ENCODE data around the gene NKX2-2.

NKX2-2 gene

DNA sequence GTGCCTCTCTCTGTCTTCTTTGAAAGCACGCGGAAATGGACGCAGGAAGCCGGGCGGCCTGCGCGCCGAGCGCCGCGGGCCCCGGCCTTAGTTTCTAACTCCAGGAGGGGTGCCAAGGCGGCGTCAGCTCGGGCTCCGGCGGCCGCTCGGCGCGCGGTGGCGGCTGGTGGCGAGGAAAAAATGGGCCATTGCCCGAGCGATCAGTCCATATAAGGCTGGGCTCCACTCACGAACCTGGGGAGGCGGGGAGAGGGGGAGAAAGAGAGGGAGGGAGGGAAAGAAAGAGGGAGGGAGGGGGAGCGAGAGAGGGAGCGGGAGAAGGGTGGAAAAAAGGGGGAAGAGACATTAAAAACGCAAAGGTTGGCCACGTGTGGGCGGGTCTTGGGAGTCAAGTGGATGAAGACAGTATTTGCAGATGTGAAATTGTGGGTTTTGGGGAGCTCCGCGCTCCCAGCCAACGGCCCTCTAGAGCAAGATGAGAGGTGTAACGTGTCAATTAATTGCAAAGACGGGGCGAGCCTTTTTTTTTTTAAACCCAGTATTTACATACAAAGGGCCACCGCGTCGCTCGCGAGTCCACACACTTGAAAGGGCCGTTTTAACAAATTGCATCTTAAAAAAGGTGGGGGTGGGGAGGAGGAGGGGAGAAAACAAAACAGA lies at the start of gene NKX2-2:
TSS of gene NKX2-2 (minus strand) at position 184 of the 660 bp plus-strand sequence. CDS start 395 bp downstream, outside the sequence.
- Histone ChIP-seq H3K4me1 (ENCODE audit: control insufficient read depth in 5 of 5, insufficient read depth in 5 of 5, low read length in 5 of 5) (peaks cover 0 to 60% (median 57%) of the 10 kb centered on the region in 5 donors), H3K27me3 (ENCODE audit: control insufficient read depth in 5 of 5, insufficient read depth in 4 of 5, low read length in 5 of 5) (peaks cover 53 to 86% (median 78%) of the 10 kb centered on the region in 5 donors), H3K27ac (ENCODE audit: low read depth, low read length) (no peak within 1 kb of the TSS), H3K36me3 (ENCODE audit: control insufficient read depth in 5 of 5, insufficient read depth in 5 of 5, low read length in 5 of 5) (no peaks in the 10 kb centered on the region), H3K9ac (ENCODE audit: low read length in 5 of 5) (no peak within 1 kb of the TSS), H3K4me3 (ENCODE audit: low read depth in 1 of 5, low read length in 5 of 5) (peak within 1 kb of the TSS in 4 of 5 donors; percentile 17 to 42 (median 36)), H3K9me3 (ENCODE audit: control insufficient read depth in 5 of 5, low read length in 5 of 5) (no peaks in the 10 kb centered on the region)

DNA sequence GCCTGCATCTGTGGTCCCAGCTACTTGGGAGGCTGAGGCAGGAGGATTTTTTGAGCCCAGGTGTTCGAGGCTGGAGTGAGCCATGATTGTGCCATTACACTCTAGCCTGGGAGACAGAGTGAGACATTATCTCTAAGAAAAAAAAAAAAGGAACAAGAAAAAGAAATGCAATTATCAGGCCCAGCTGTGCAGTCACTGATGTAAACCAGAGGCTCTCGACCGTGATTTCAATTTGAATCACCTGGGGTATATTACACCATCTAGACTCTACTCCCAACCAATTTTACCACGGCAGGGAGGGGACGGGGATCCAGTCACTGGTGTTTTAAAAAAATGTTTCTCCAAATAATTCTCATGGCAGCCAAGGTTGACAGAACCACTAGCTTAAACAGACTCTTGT lies 48.8 kb upstream of the NKX2-2 start:
- Histone ChIP-seq H3K27ac (ENCODE audit: low read depth, low read length) (no peak overlapping the region), H3K27me3 (ENCODE audit: control insufficient read depth in 5 of 5, insufficient read depth in 4 of 5, low read length in 5 of 5) (peaks cover 3 to 11% (median 6%) of the 10 kb centered on the region in 5 donors), H3K9me3 (ENCODE audit: control insufficient read depth in 5 of 5, low read length in 5 of 5) (no peaks in the 10 kb centered on the region), H3K4me3 (ENCODE audit: low read depth in 1 of 5, low read length in 5 of 5) (no peak overlapping the region), H3K4me1 (ENCODE audit: control insufficient read depth in 5 of 5, insufficient read depth in 5 of 5, low read length in 5 of 5) (no peaks in the 10 kb centered on the region), H3K36me3 (ENCODE audit: control insufficient read depth in 5 of 5, insufficient read depth in 5 of 5, low read length in 5 of 5) (no peaks in the 10 kb centered on the region), H3K9ac (ENCODE audit: low read length in 5 of 5) (no peak overlapping the region)

DNA sequence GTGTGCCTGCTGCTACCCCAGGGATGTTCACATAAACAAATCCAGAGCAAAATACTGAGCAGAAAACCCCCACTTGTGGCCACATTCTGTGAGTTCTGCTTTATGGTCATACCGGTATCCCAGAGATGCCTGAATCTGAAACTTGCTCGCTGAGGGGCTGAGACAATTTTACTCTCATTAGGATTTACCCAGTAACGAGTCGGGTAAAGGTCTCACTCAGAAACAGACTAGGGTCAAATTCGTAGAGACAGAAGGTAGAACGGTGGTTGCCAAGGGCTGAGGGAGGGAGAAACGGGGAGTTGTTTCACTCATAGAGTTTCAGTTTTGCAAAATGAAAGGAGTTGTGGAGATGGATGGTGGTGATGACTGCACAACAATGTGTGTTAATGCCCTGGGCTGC lies 45.4 kb upstream of the NKX2-2 start:
- Histone ChIP-seq H3K27ac (ENCODE audit: low read depth, low read length) (no peak overlapping the region), H3K27me3 (ENCODE audit: control insufficient read depth in 5 of 5, insufficient read depth in 4 of 5, low read length in 5 of 5) (peaks cover 6 to 13% (median 6%) of the 10 kb centered on the region in 5 donors), H3K9ac (ENCODE audit: low read length in 5 of 5) (no peak overlapping the region), H3K9me3 (ENCODE audit: control insufficient read depth in 5 of 5, low read length in 5 of 5) (no peaks in the 10 kb centered on the region), H3K36me3 (ENCODE audit: control insufficient read depth in 5 of 5, insufficient read depth in 5 of 5, low read length in 5 of 5) (no peaks in the 10 kb centered on the region), H3K4me1 (ENCODE audit: control insufficient read depth in 5 of 5, insufficient read depth in 5 of 5, low read length in 5 of 5) (no peaks in the 10 kb centered on the region), H3K4me3 (ENCODE audit: low read depth in 1 of 5, low read length in 5 of 5) (no peak overlapping the region)

DNA sequence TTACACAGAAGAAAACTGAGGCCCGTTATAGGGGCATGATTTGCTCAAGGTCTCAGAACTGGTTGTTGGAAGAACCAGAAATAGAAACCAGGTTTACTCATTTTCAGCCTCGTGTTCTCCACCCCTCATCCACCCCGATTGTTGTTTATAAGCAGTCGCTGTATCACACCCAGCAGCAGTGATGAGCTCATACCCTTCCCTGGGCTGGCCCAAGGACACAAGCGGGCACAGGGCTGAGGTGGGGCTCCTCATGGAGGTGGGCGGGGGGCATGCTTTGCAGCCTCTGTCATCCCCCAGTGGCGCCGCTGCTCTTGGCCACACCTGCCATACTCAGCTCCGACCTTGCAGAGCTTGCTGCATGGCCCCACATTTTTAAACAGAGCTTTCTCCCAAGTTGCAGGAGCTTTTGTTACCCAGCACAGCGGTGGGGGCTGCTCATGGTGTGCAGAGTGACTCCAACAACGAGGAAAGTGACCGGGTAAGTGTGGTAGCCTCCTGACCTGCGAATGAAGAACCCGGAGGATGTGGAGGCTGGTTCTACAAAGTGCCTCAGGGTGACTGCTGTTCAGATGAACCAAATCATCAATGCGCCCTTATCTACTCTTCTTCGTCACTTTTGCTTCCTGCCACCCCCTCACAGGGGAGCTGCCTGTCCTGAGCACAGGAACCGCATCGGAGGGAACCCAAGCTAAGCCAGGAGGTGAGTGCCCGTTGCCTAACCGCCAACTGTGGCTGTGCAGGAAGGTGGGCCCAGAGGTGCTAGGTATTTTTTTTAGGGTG lies 43.6 kb upstream of the NKX2-2 start:
- no peaks in the 10 kb centered on the region for H3K4me1 ChIP-seq (ENCODE audit: control insufficient read depth in 5 of 5, insufficient read depth in 5 of 5, low read length in 5 of 5)
- H3K27me3 ChIP-seq (ENCODE audit: control insufficient read depth in 5 of 5, insufficient read depth in 4 of 5, low read length in 5 of 5): peaks cover 3 to 13% (median 6%) of the 10 kb centered on the region in 5 donors
- no peaks in the 10 kb centered on the region for H3K36me3 ChIP-seq (ENCODE audit: control insufficient read depth in 5 of 5, insufficient read depth in 5 of 5, low read length in 5 of 5)
- no peak overlapping the region for H3K4me3 ChIP-seq (ENCODE audit: low read depth in 1 of 5, low read length in 5 of 5)
- no peaks in the 10 kb centered on the region for H3K9me3 ChIP-seq (ENCODE audit: control insufficient read depth in 5 of 5, low read length in 5 of 5)
- no peak overlapping the region for H3K27ac ChIP-seq (ENCODE audit: low read depth, low read length)
- H3K9ac ChIP-seq (ENCODE audit: low read length in 5 of 5): no peak overlapping the region

DNA sequence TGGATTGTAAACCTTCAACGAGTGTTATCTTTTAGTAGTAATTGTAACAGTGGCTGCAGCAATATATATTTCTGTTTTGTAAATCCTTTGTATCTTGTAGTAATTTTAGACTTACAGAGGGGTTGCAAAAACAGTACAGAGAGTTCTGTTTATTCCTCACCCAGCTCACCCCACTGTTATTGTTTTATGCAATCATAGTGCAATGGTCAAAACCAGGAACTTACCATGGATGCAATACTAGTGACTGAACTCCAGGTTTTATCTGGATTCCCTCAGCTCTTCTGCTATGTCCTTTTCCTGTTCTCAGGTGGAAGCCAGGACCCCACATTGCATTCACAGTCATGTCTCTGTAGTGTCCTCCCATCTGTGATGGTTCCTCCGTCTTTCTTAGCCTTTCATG lies 42.5 kb upstream of the NKX2-2 start:
- H3K4me1 ChIP-seq (ENCODE audit: control insufficient read depth in 5 of 5, insufficient read depth in 5 of 5, low read length in 5 of 5): no peaks in the 10 kb centered on the region
- H3K27me3 ChIP-seq (ENCODE audit: control insufficient read depth in 5 of 5, insufficient read depth in 4 of 5, low read length in 5 of 5): peaks cover 0 to 7% (median 3%) of the 10 kb centered on the region in 5 donors
- H3K27ac ChIP-seq (ENCODE audit: low read depth, low read length): no peak overlapping the region
- no peaks in the 10 kb centered on the region for H3K36me3 ChIP-seq (ENCODE audit: control insufficient read depth in 5 of 5, insufficient read depth in 5 of 5, low read length in 5 of 5)
- H3K9me3 ChIP-seq (ENCODE audit: control insufficient read depth in 5 of 5, low read length in 5 of 5): no peaks in the 10 kb centered on the region
- no peak overlapping the region for H3K9ac ChIP-seq (ENCODE audit: low read length in 5 of 5)
- no peak overlapping the region for H3K4me3 ChIP-seq (ENCODE audit: low read depth in 1 of 5, low read length in 5 of 5)

DNA sequence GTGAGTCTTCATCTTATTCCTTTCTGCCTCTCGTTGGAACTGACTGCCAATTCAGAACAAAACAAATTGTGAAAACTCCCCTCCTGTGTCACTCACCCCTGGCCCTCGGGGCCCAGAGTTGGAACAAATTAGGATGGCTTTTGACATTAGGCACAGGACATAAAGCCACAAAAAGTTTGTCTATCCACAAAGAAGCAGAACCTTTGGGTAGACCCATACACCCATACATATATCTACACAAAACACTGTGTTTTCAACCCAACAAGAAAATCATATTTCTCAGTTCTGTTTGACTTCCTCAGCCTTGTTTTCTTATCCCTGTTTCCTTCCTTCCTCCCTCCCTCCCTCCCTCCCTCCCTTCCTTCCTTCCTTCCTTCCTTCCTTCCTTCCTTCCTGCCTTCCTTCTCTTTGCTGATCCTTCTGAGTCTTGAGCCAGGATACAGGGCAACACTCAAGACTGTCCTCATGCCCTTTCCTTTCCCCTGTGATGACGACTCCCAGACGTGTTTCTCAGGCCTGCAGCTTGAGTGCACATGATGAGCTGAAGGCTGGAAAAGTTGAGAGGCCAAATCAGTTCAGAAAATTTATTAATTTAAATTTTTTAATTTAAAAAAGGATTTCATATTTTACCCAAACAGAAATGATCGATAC lies 41.7 kb upstream of the NKX2-2 start:
- no peaks in the 10 kb centered on the region for H3K36me3 ChIP-seq (ENCODE audit: control insufficient read depth in 5 of 5, insufficient read depth in 5 of 5, low read length in 5 of 5)
- H3K27ac ChIP-seq (ENCODE audit: low read depth, low read length): no peak overlapping the region
- peaks cover 0 to 7% (median 3%) of the 10 kb centered on the region in 5 donors for H3K27me3 ChIP-seq (ENCODE audit: control insufficient read depth in 5 of 5, insufficient read depth in 4 of 5, low read length in 5 of 5)
- no peak overlapping the region for H3K9ac ChIP-seq (ENCODE audit: low read length in 5 of 5)
- no peaks in the 10 kb centered on the region for H3K4me1 ChIP-seq (ENCODE audit: control insufficient read depth in 5 of 5, insufficient read depth in 5 of 5, low read length in 5 of 5)
- no peaks in the 10 kb centered on the region for H3K9me3 ChIP-seq (ENCODE audit: control insufficient read depth in 5 of 5, low read length in 5 of 5)
- H3K4me3 ChIP-seq (ENCODE audit: low read depth in 1 of 5, low read length in 5 of 5): no peak overlapping the region

DNA sequence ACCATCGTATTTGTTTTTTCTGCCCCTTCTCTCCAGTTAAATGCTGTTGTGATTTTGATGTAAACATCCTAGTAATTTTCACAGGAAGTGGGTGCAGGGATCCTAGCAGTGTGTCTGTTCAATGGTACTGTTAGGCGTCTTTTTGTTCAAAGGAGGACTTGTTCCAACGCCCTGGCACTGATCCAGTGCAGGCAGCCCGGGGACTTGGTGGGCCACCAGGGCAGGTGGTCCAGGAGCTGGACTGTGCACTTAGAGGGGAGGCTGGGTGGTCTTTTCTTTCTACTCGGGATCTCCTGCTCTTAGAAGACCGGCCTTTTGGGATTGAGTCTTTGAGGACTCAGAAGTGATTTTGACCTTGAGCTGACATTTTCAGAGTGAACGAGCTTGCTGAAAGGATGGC lies 41.1 kb upstream of the NKX2-2 start:
- Histone ChIP-seq H3K4me1 (ENCODE audit: control insufficient read depth in 5 of 5, insufficient read depth in 5 of 5, low read length in 5 of 5) (no peaks in the 10 kb centered on the region), H3K9ac (ENCODE audit: low read length in 5 of 5) (no peak overlapping the region), H3K4me3 (ENCODE audit: low read depth in 1 of 5, low read length in 5 of 5) (no peak overlapping the region), H3K27ac (ENCODE audit: low read depth, low read length) (no peak overlapping the region), H3K9me3 (ENCODE audit: control insufficient read depth in 5 of 5, low read length in 5 of 5) (no peaks in the 10 kb centered on the region), H3K27me3 (ENCODE audit: control insufficient read depth in 5 of 5, insufficient read depth in 4 of 5, low read length in 5 of 5) (peaks cover 0 to 6% (median 3%) of the 10 kb centered on the region in 5 donors), H3K36me3 (ENCODE audit: control insufficient read depth in 5 of 5, insufficient read depth in 5 of 5, low read length in 5 of 5) (no peaks in the 10 kb centered on the region)

DNA sequence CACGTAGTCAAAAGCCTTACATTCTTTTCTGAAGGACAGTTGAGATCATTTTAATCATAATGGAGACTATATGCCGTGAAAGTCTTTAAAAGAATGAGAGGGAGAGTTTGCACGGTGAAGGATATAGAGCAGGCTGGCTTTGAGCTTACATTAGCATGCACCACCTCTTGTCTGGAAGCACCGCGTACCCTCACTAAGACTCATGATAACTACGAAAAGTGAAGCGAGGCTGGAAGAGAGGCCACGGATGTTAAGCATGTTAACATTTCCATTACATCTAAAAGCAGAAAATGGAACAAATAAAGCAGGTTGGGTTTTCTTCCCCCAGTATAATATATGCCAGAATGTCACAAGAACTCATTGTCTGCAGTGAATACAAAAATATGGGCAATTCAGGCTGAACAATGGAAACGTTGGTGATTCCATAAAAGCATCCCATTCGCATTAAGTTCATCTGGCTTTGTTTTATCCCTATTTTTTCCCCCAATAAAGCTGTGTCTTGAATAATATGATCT lies 40.6 kb upstream of the NKX2-2 start:
- no peaks in the 10 kb centered on the region for H3K36me3 ChIP-seq (ENCODE audit: control insufficient read depth in 5 of 5, insufficient read depth in 5 of 5, low read length in 5 of 5)
- no peak overlapping the region for H3K4me3 ChIP-seq (ENCODE audit: low read depth in 1 of 5, low read length in 5 of 5)
- H3K9ac ChIP-seq (ENCODE audit: low read length in 5 of 5): no peak overlapping the region
- no peak overlapping the region for H3K27ac ChIP-seq (ENCODE audit: low read depth, low read length)
- H3K27me3 ChIP-seq (ENCODE audit: control insufficient read depth in 5 of 5, insufficient read depth in 4 of 5, low read length in 5 of 5): peaks cover 0 to 4% (median 2%) of the 10 kb centered on the region in 5 donors
- H3K4me1 ChIP-seq (ENCODE audit: control insufficient read depth in 5 of 5, insufficient read depth in 5 of 5, low read length in 5 of 5): no peaks in the 10 kb centered on the region
- no peaks in the 10 kb centered on the region for H3K9me3 ChIP-seq (ENCODE audit: control insufficient read depth in 5 of 5, low read length in 5 of 5)

DNA sequence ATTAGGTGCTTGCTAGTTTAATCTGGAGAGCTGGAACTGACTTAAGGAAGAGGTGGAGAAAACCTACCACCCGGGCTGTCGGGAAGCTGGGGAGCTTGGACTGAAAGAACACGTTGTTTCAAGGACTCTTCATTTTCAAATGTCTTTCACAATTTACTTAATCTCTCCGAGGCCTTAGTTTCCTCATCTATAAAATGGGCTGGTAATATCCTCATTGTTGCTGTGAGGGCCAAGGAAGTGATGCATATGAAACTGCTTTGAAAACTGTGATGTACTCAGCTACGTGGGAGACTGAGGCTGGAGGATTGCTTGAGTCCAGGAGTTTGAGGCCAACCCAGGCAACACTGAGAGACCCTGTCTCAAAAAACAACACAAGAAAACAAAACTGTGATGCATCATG lies 36.7 kb upstream of the NKX2-2 start:
- Histone ChIP-seq H3K4me1 (ENCODE audit: control insufficient read depth in 5 of 5, insufficient read depth in 5 of 5, low read length in 5 of 5) (no peaks in the 10 kb centered on the region), H3K36me3 (ENCODE audit: control insufficient read depth in 5 of 5, insufficient read depth in 5 of 5, low read length in 5 of 5) (no peaks in the 10 kb centered on the region), H3K9ac (ENCODE audit: low read length in 5 of 5) (no peak overlapping the region), H3K27me3 (ENCODE audit: control insufficient read depth in 5 of 5, insufficient read depth in 4 of 5, low read length in 5 of 5) (peaks cover 0 to 2% (median 0%) of the 10 kb centered on the region in 5 donors), H3K27ac (ENCODE audit: low read depth, low read length) (no peak overlapping the region), H3K4me3 (ENCODE audit: low read depth in 1 of 5, low read length in 5 of 5) (no peak overlapping the region), H3K9me3 (ENCODE audit: control insufficient read depth in 5 of 5, low read length in 5 of 5) (no peaks in the 10 kb centered on the region)
